Loucy (cell line): ENCODE data around the gene CACNA1C.

ENCODE experiments used
- H2AFZ ChIP-seq: fragments of 200-600 bp; sonication (generic); 2 replicates; pipeline ENCODE4 v1.6.0; 2016; ENCODE audit warnings: antibody characterized with exemption, mild to moderate bottlenecking, low read length, moderate library complexity
- H3F3A ChIP-seq: fragments of 200-600 bp; 2 replicates; pipeline ENCODE4 v1.6.0; 2016; ENCODE audit warnings: antibody characterized with exemption, low read depth, mild to moderate bottlenecking
- H3K27me3 ChIP-seq: fragments of 200-600 bp; sonication (generic); 2 replicates; pipeline ENCODE4 v1.6.1; 2014; ENCODE audit warnings: low read length, mild to moderate bottlenecking; ENCODE audit not compliant: insufficient read depth, poor library complexity, severe bottlenecking
- H3K36me3 ChIP-seq: fragments of 200-600 bp; sonication (generic); 2 replicates; pipeline ENCODE4 v1.6.1; 2016; ENCODE audit warnings: low read length; ENCODE audit not compliant: insufficient read depth
- H3K4me1 ChIP-seq: fragments of 200-600 bp; sonication (generic); 2 replicates; pipeline ENCODE4 v1.5.1; 2014; ENCODE audit warnings: low read length, mild to moderate bottlenecking; ENCODE audit not compliant: insufficient read depth, poor library complexity, severe bottlenecking
- H3K4me2 ChIP-seq: fragments of 200-600 bp; sonication (generic); 2 replicates; pipeline ENCODE4 v1.6.0; 2014; ENCODE audit warnings: antibody characterized with exemption, low read length, low read depth, mild to moderate bottlenecking; ENCODE audit not compliant: poor library complexity, severe bottlenecking
- H3K4me3 ChIP-seq: fragments of 200-600 bp; sonication (generic); 2 replicates; pipeline ENCODE4 v1.5.1; 2014; ENCODE audit warnings: low read length, mild to moderate bottlenecking, mixed read lengths; ENCODE audit not compliant: poor library complexity, severe bottlenecking
- H3K79me2 ChIP-seq: fragments of 200-600 bp; sonication (generic); 2 replicates; pipeline ENCODE4 v1.6.1; 2014; ENCODE audit warnings: low read length; ENCODE audit not compliant: insufficient read depth
- H3K9ac ChIP-seq: fragments of 200-600 bp; sonication (generic); 2 replicates; pipeline ENCODE4 v1.6.0; 2014; ENCODE audit warnings: mild to moderate bottlenecking, low read depth, low read length, moderate library complexity; ENCODE audit not compliant: poor library complexity, severe bottlenecking
- H3K9me2 ChIP-seq: fragments of 200-600 bp; sonication (generic); replicated peaks from 2 replicates; pipeline ENCODE4 v1.6.1; 2016; ENCODE audit warnings: low read depth, low read length, mixed read lengths
- H3K9me3 ChIP-seq: fragments of 200-600 bp; sonication (generic); 2 replicates; pipeline ENCODE4 v1.6.1; 2014; ENCODE audit warnings: mild to moderate bottlenecking, antibody characterized with exemption, low read length, low read depth; ENCODE audit not compliant: insufficient read depth
- H4K20me1 ChIP-seq: fragments of 200-600 bp; sonication (generic); 2 replicates; pipeline ENCODE4 v1.6.0; 2014; ENCODE audit warnings: antibody characterized with exemption, low read length, mild to moderate bottlenecking; ENCODE audit not compliant: insufficient read depth, poor library complexity, severe bottlenecking
- CTCF ChIP-seq: fragments of 200-600 bp; sonication (generic); conservative IDR thresholded peaks from 2 replicates; pipeline ENCODE4 v1.5.1; 2014; ENCODE audit warnings: mild to moderate bottlenecking, antibody characterized with exemption, low read length
- EZH2phosphoT487 ChIP-seq: fragments of 200-600 bp; IDR thresholded peaks from 2 replicates; pipeline ENCODE4 v1.6.1; 2018; ENCODE audit warnings: antibody characterized with exemption, mild to moderate bottlenecking, moderate library complexity, borderline replicate concordance

CACNA1C gene

GRCh38 chr12:2080604-2081003 lies 27.8 kb downstream of the CACNA1C start:
- no peak for TF ChIP-seq CTCF
- TF ChIP-seq EZH2phosphoT487, result no peak
- no peaks in the 10 kb centered on the region for H3F3A ChIP-seq
- no peaks in the 10 kb centered on the region for H3K9me2 ChIP-seq
- no peak overlapping the region for H3K9ac ChIP-seq
- no peak overlapping the region for H3K4me3 ChIP-seq
- H3K36me3 ChIP-seq, result no peaks in the 10 kb centered on the region
- no peaks in the 10 kb centered on the region for H3K4me1 ChIP-seq
- no peaks in the 10 kb centered on the region for H3K79me2 ChIP-seq
- no peaks in the 10 kb centered on the region for H4K20me1 ChIP-seq
- no peak overlapping the region for H2AFZ ChIP-seq
- no peaks in the 10 kb centered on the region for H3K27me3 ChIP-seq
- H3K4me2 ChIP-seq, result no peak overlapping the region
- no peaks in the 10 kb centered on the region for H3K9me3 ChIP-seq

GRCh38 chr12:2082321-2082720 lies 29.5 kb downstream of the CACNA1C start:
- no peak overlapping the region for H3K9ac ChIP-seq
- no peaks in the 10 kb centered on the region for H3K9me3 ChIP-seq
- no peaks in the 10 kb centered on the region for H3K4me1 ChIP-seq
- H2AFZ ChIP-seq, result no peak overlapping the region
- no peaks in the 10 kb centered on the region for H3K9me2 ChIP-seq
- H3K4me2 ChIP-seq, result no peak overlapping the region
- no peaks in the 10 kb centered on the region for H3F3A ChIP-seq
- TF ChIP-seq EZH2phosphoT487 (no peak), CTCF (no peak)
- no peaks in the 10 kb centered on the region for H4K20me1 ChIP-seq
- no peaks in the 10 kb centered on the region for H3K36me3 ChIP-seq
- no peak overlapping the region for H3K4me3 ChIP-seq
- no peaks in the 10 kb centered on the region for H3K27me3 ChIP-seq
- no peaks in the 10 kb centered on the region for H3K79me2 ChIP-seq

GRCh38 chr12:2083008-2083407 lies 30.2 kb downstream of the CACNA1C start:
- Histone ChIP-seq H3K9me3 (no peaks in the 10 kb centered on the region), H3K4me3 (no peak overlapping the region), H3K36me3 (no peaks in the 10 kb centered on the region), H3K4me1 (no peaks in the 10 kb centered on the region), H3K4me2 (no peak overlapping the region), H3K79me2 (no peaks in the 10 kb centered on the region), H3K27me3 (no peaks in the 10 kb centered on the region), H3K9ac (no peak overlapping the region), H4K20me1 (no peaks in the 10 kb centered on the region), H2AFZ (no peak overlapping the region), H3F3A (no peaks in the 10 kb centered on the region), H3K9me2 (no peaks in the 10 kb centered on the region)
- TF ChIP-seq CTCF (no peak), EZH2phosphoT487 (no peak)
